Ovary (tissue), 9 donors: ENCODE measurements around the gene DKKL1. TPM values are rescaled to one million over a fixed set of nuclear protein-coding genes. Genes with fewer than 3 reads are reported as not detected.

ENCODE experiments used
- DNase-seq, 5 donors: peaks; one replicate each; pipeline ENCODE4 v3.0.0-alpha.2; 2019 to 2020
- H3K27ac ChIP-seq, 2 donors: fragments of 200-600 bp; one replicate each; pipeline versions ENCODE4 v1.5.1 to v1.8.0; 2019 to 2022
- H3K27me3 ChIP-seq: fragments of 200-600 bp; one replicate; pipeline ENCODE4 v1.8.0; 2022
- H3K36me3 ChIP-seq: fragments of 200-600 bp; sonication (generic); one replicate; pipeline ENCODE4 v1.5.1; 2019
- H3K4me1 ChIP-seq: one replicate; pipeline ENCODE4 v1.8.1; 2013; ENCODE audit warnings: mild to moderate bottlenecking, moderate library complexity; ENCODE audit not compliant: insufficient read depth
- H3K4me3 ChIP-seq: fragments of 200-600 bp; sonication (generic); one replicate; pipeline ENCODE4 v1.5.1; 2017
- H3K9me3 ChIP-seq, 2 donors: fragments of 200-600 bp in 1 of 2; sonication (generic) in 1 of 2; one replicate each; pipeline versions ENCODE4 v1.5.1 to v1.8.1; 2013 to 2019; ENCODE audit warnings: mild to moderate bottlenecking in 1 of 2, moderate library complexity in 1 of 2
- CTCF ChIP-seq, 3 donors: fragments of 450-650 bp in 2 of 3; fragments of 200-600 bp in 1 of 3; IDR thresholded peaks; one replicate each; pipeline versions ENCODE4 v1.5.1 to v1.8.0; 2016 to 2022; ENCODE audit warnings: antibody characterized with exemption in 3 of 3, mild to moderate bottlenecking in 1 of 3
- EP300 ChIP-seq: sonication (generic); formaldehyde crosslinking; IDR thresholded peaks from one replicate; pipeline ENCODE4 v1.6.1; 2017; ENCODE audit warnings: antibody characterized with exemption
- POLR2A ChIP-seq: fragments of 450-650 bp; IDR thresholded peaks from one replicate; pipeline ENCODE4 v1.6.1; 2017; ENCODE audit warnings: antibody characterized with exemption, mild to moderate bottlenecking, moderate library complexity
- WGBS, 3 donors: extraction: QIAGEN DNeasy Blood & Tissue Kit in 1 of 3; methylation state at CpG; one replicate each; pipeline versions ENCODE4 v1.1.5 to v1.1.7; 2013 to 2017; 5-methylcytosine and 5-hydroxymethylcytosine counted together
- intact Hi-C, 4 donors: fragments of 100-400 bp; cut with DNase I; formaldehyde crosslinking; loops; one replicate each; pipeline versions ENCODE4 v1.11.0 to v1.15.1; 2022 to 2023
- polyA plus RNA-seq, 2 donors: library from polyadenylated mRNA; stranded (reverse); fragments of 200-250 nt in 1 of 2; fragments of 350-450 nt in 1 of 2; fragmentation: Illumina TruSeq in 1 of 2; extraction: RNeasy Lipid Tissue Mini Kit (QIAGEN cat#74804) in 1 of 2; gene quantifications; one replicate each; pipeline ENCODE4 v1.2.3, GENCODE V29; 2013 to 2014
- total RNA-seq, 7 donors: library from RNA; depleted of rRNA in 2 of 7; stranded (reverse); fragments of >200 nt in 2 of 7; fragmentation: NEBNext Ultra II Directional in 3 of 7; extraction: Animal tissue kit (Norgen Biotek cat#: 25700) in 3 of 7; gene quantifications; one replicate each; pipeline versions ENCODE4 v1.1.0 to v1.2.4, GENCODE V29; 2016 to 2023
- donor health status: DM: no; HTN: no; CAD: no; lungs with moderate emphysema.
- donor health status: DM: no; HTN: no; CAD: no.
- donor health status: Bipolar disorder and iron deficiency.
- donor health status: DM: yes; HTN: yes; CAD: no.
- donor health status: DM: no; HTN: no; CAD: no.
- donor health status: DM: yes; HTN: yes; CAD: no.

Gene DKKL1
- total and polyA plus RNA-seq, 9 donors, result 0.22 to 2.4 (median 1.1) TPM; not detected in 1

- intact Hi-C loops, result no loop called here
- H3K4me3 ChIP-seq, result no peak overlapping the region
- no peaks in the 10 kb centered on the region for H3K27me3 ChIP-seq
- no peak for DNase-seq
- no peaks in the 10 kb centered on the region for H3K36me3 ChIP-seq
- no peak overlapping the region for H3K27ac ChIP-seq
- no peaks in the 10 kb centered on the region for H3K9me3 ChIP-seq
- no peaks in the 10 kb centered on the region for H3K4me1 ChIP-seq
- WGBS, 3 donors, result 49 to 59% (median 52%) methylated on average over 5 of the region's 5 CpGs
- TF ChIP-seq CTCF (IDR thresholded peaks at IDR 0.05) (no peak), POLR2A (no peak), EP300 (no peak)
Observed at GRCh38 chr19:49393881-49394280, 30.2 kb downstream of the DKKL1 start.

GRCh38 chr19:49395581-49396407 lies 32.1 kb downstream of the DKKL1 start:
- Histone ChIP-seq H3K4me1 (no peaks in the 10 kb centered on the region), H3K9me3 (no peaks in the 10 kb centered on the region), H3K36me3 (no peaks in the 10 kb centered on the region), H3K27me3 (no peaks in the 10 kb centered on the region), H3K27ac (no peak overlapping the region), H3K4me3 (no peak overlapping the region)
- intact Hi-C loops, result loop anchor here in 1 of 4 donors (5.0 kb wide), 1 partner anchor 42 kb away; no protein-coding TSS in a partner anchor
- TF ChIP-seq POLR2A (no peak), EP300 (no peak)
- peak in 1 of 5 donors; percentile 22 for DNase-seq
- WGBS, 3 donors, result 68 to 80% (median 72%) methylated on average over 15 of the region's 15 CpGs

GRCh38 chr19:49396738-49397505 lies 33.2 kb downstream of the DKKL1 start:
- Histone ChIP-seq H3K27me3 (no peaks in the 10 kb centered on the region), H3K36me3 (no peaks in the 10 kb centered on the region), H3K4me1 (no peaks in the 10 kb centered on the region), H3K9me3 (no peaks in the 10 kb centered on the region), H3K4me3 (no peak overlapping the region), H3K27ac (no peak overlapping the region)
- 72 to 76% (median 74%) methylated on average over 8 of the region's 8 CpGs for WGBS, 3 donors
- no peak for DNase-seq
- intact Hi-C loops, result loop anchor here in 1 of 4 donors (5.0 kb wide), 1 partner anchor 40 kb away; no protein-coding TSS in a partner anchor
- TF ChIP-seq EP300 (no peak), POLR2A (no peak), CTCF (IDR thresholded peaks at IDR 0.05) (no peak)

- no peaks in the 10 kb centered on the region for H3K9me3 ChIP-seq
- H3K4me1 ChIP-seq, result no peaks in the 10 kb centered on the region
- no peaks in the 10 kb centered on the region for H3K36me3 ChIP-seq
- 45 to 53% (median 46%) methylated on average over 11 of the region's 11 CpGs for WGBS, 3 donors
- TF ChIP-seq EP300 (no peak), CTCF (IDR thresholded peaks at IDR 0.05) (no peak), POLR2A (no peak)
- H3K27ac ChIP-seq, result no peak overlapping the region
- H3K4me3 ChIP-seq, result no peak overlapping the region
- no peak for DNase-seq
- no peaks in the 10 kb centered on the region for H3K27me3 ChIP-seq
- intact Hi-C loops, result loop anchor here in 1 of 4 donors (5.0 kb wide), 1 partner anchor 39 kb away; no protein-coding TSS in a partner anchor
Observed at GRCh38 chr19:49398001-49398615, 34.4 kb downstream of the DKKL1 start.
